Neutrophil (primary cell): ENCODE results near the gene PPARGC1A.

Source experiments
- H3K27ac ChIP-seq: fragments of 200-600 bp; sonication (generic); 2 replicates; pipeline ENCODE4 v1.5.1; 2016; ENCODE audit warnings: mild to moderate bottlenecking, moderate library complexity
- H3K27me3 ChIP-seq: fragments of 200-600 bp; sonication (generic); 2 replicates; pipeline ENCODE4 v1.6.0; 2016; ENCODE audit warnings: mild to moderate bottlenecking
- H3K36me3 ChIP-seq: fragments of 200-600 bp; sonication (generic); 2 replicates; pipeline ENCODE4 v1.5.1; 2017
- H3K4me1 ChIP-seq, 2 experiments: fragments of 200-600 bp in 1 of 2; sonication (generic) in 1 of 2; 1 replicate in 1 of 2; 2 replicates in 1 of 2; pipeline versions ENCODE4 v1.5.1 to v1.6.1; 2013 to 2016; ENCODE audit warnings: low read depth in 1 of 2, low read length in 1 of 2, mild to moderate bottlenecking in 1 of 2, moderate library complexity in 1 of 2; ENCODE audit not compliant: control insufficient read depth in 1 of 2, insufficient read depth in 1 of 2
- H3K4me3 ChIP-seq, 2 experiments: fragments of 200-600 bp in 1 of 2; sonication (generic) in 1 of 2; 1 replicate in 1 of 2; 2 replicates in 1 of 2; pipeline ENCODE4 v1.5.1; 2013 to 2016; ENCODE audit warnings: low read depth in 1 of 2, low read length in 1 of 2, mild to moderate bottlenecking in 1 of 2, moderate library complexity in 1 of 2
- H3K9me3 ChIP-seq: fragments of 200-600 bp; sonication (generic); 2 replicates; pipeline ENCODE4 v1.5.1; 2016
- TF ChIP-seq, protein P1 (sequence below): fragments of 200-600 bp; sonication (generic); IDR thresholded peaks from 2 replicates; pipeline ENCODE4 v1.5.1; 2016; ENCODE audit warnings: antibody characterized with exemption

The PPARGC1A gene

DNA sequence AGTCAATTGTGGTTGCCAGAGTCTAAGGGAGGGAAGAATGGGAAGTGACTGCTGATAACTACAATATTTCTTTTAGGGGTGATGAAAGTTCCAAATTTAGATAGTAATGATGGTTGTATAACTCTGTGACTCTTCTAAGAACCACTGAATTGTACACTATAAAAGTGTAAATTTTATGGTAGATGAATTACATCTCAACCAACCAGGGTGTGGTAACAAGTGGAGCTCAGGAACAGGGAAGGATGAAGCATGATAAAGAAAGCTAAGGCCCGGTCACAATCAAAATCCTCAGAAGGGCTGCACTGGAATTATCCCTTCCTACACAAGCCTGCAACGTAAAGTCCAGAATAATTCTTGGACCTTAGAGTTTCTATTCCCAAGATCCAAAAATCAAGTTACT, 143.2 kb downstream of the PPARGC1A start:
- no peaks in the 10 kb centered on the region for H3K4me1 ChIP-seq
- H3K27ac ChIP-seq = no peak overlapping the region
- H3K4me3 ChIP-seq = no peak overlapping the region
- no peaks in the 10 kb centered on the region for H3K27me3 ChIP-seq
- H3K9me3 ChIP-seq = no peaks in the 10 kb centered on the region
- TF ChIP-seq, protein P1, sequence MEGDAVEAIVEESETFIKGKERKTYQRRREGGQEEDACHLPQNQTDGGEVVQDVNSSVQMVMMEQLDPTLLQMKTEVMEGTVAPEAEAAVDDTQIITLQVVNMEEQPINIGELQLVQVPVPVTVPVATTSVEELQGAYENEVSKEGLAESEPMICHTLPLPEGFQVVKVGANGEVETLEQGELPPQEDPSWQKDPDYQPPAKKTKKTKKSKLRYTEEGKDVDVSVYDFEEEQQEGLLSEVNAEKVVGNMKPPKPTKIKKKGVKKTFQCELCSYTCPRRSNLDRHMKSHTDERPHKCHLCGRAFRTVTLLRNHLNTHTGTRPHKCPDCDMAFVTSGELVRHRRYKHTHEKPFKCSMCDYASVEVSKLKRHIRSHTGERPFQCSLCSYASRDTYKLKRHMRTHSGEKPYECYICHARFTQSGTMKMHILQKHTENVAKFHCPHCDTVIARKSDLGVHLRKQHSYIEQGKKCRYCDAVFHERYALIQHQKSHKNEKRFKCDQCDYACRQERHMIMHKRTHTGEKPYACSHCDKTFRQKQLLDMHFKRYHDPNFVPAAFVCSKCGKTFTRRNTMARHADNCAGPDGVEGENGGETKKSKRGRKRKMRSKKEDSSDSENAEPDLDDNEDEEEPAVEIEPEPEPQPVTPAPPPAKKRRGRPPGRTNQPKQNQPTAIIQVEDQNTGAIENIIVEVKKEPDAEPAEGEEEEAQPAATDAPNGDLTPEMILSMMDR = no peak
- H3K36me3 ChIP-seq = no peaks in the 10 kb centered on the region

DNA sequence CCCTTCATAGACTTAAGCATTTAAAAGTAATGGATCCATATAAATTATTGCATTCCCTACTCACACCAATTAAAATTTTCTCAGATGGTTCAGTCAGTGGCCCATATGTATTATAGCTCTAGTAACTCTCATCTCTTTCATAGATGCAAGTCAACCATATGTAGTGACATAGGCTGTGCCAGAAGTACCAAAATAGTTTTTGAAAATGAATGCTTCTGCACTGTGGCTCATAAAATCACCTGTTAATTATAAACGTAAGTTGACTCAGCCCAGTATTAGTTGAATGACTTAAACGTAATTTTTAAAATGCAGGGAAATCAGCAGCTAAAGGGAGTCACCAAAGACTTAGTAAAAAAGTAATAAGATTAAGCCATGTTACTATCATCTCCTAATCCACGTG, 143.8 kb downstream of the PPARGC1A start:
- Histone ChIP-seq H3K9me3 (no peaks in the 10 kb centered on the region), H3K27ac (no peak overlapping the region), H3K27me3 (no peaks in the 10 kb centered on the region), H3K36me3 (no peaks in the 10 kb centered on the region), H3K4me1 (no peaks in the 10 kb centered on the region), H3K4me3 (no peak overlapping the region)
- TF ChIP-seq, protein P1 = no peak

DNA sequence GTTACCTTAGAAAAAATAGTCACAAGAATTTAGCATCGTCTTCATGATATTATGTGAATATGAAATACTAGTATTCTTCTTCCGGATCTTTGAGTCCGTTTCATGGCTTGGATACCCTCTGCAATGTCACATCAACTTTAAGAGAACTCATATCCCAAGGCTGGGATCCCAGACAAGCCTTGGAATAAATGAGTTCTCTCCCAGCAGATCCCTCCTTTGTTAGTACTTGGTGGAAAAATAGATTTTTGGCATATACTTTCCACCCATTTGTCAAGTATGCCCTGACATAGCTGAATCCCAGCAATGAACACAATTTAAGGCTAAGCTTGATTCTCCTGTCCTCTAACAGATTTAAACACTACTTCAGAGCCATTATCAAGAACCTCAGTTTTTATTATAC, 144.5 kb downstream of the PPARGC1A start:
- H3K36me3 ChIP-seq = no peaks in the 10 kb centered on the region
- H3K4me3 ChIP-seq = no peak overlapping the region
- H3K27me3 ChIP-seq = no peaks in the 10 kb centered on the region
- no peaks in the 10 kb centered on the region for H3K4me1 ChIP-seq
- H3K27ac ChIP-seq = no peak overlapping the region
- no peaks in the 10 kb centered on the region for H3K9me3 ChIP-seq
- TF ChIP-seq, protein P1 = no peak
